KOPT-K1 (cell line): ENCODE results near the gene FRS2.

Source experiments
- H3K27ac ChIP-seq: fragments of 200-600 bp; sonication (generic); 2 replicates; pipeline ENCODE4 v1.5.1; 2016; ENCODE audit warnings: antibody characterized with exemption, mild to moderate bottlenecking, low read depth, low read length; ENCODE audit not compliant: poor library complexity, severe bottlenecking
- H3K36me3 ChIP-seq: fragments of 200-600 bp; sonication (generic); 2 replicates; pipeline ENCODE4 v1.5.1; 2017; ENCODE audit warnings: antibody characterized with exemption, mild to moderate bottlenecking, low read length, moderate library complexity; ENCODE audit not compliant: insufficient read depth
- H3K9me3 ChIP-seq: fragments of 200-600 bp; sonication (generic); 2 replicates; pipeline ENCODE4 v1.5.1; 2017; ENCODE audit warnings: antibody characterized with exemption, low read length, mild to moderate bottlenecking; ENCODE audit not compliant: insufficient read depth, poor library complexity, severe bottlenecking

The FRS2 gene

GRCh38 chr12:69620921-69621320 lies 150.7 kb downstream of the FRS2 start:
- no peaks in the 10 kb centered on the region for H3K9me3 ChIP-seq
- no peak overlapping the region for H3K27ac ChIP-seq
- H3K36me3 ChIP-seq, result no peaks in the 10 kb centered on the region

DNA sequence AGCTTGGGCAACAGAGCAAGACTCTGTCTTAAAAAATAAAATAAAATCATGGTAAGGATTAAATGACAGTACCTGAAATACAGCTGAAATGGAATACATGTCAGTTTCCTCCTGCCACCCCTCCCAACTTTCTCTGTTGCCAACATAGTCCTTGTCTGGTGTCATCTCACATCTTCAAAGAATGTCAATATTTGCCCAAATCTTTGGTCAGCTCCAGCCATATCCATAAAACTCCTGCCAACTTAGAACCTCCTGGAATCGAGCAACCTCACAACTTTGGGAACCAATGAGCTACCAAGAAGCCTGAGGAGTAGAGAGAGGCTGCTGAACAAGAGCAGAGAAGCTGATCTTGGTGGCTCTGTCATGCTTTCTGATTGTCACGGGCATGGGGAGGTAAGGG lies 151.4 kb downstream of the FRS2 start:
- H3K9me3 ChIP-seq, result no peaks in the 10 kb centered on the region
- H3K27ac ChIP-seq, result no peak overlapping the region
- no peaks in the 10 kb centered on the region for H3K36me3 ChIP-seq

DNA sequence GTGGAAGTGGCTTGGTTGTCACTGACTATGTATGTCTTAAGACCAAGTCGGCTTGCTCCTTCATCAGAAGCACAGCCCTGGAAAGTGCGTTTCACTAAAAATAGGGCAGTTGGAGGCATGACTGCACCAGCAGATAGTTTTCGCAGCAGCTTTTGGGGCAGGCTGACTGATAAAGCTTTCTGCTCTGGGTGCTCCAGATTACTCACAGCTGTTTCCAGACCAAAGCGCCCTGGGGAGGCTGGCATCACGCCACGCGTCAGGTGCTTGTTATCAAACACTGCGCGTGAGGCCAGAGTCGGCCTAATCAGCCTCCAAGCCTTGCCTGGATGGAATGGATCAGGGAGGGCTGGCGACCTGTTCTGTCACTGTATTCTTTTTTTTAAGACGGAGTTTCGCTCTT lies 153.8 kb downstream of the FRS2 start:
- H3K27ac ChIP-seq, result no peak overlapping the region
- no peaks in the 10 kb centered on the region for H3K36me3 ChIP-seq
- H3K9me3 ChIP-seq, result no peaks in the 10 kb centered on the region

- no peak overlapping the region for H3K27ac ChIP-seq
- no peaks in the 10 kb centered on the region for H3K9me3 ChIP-seq
- no peaks in the 10 kb centered on the region for H3K36me3 ChIP-seq
These were observed 157.3 kb downstream of the FRS2 start for GRCh38 chr12:69627501-69627900.
